ENCODE results near the gene ZDHHC13. TPM values are rescaled to one million over a fixed set of nuclear protein-coding genes. Genes with fewer than 3 reads are reported as not detected.

ZDHHC13 gene
- polyA plus RNA-seq, 1 donor from 2014 or later: 70.0 TPM

GRCh38 chr11:19164230-19164855, 47.4 kb downstream of the ZDHHC13 start:
- H3F3A ChIP-seq (ENCODE audit: insufficient read depth, low read length, poor library complexity, severe bottlenecking): no peaks in the 10 kb centered on the region
- no peak overlapping the region for H3K27ac ChIP-seq (ENCODE audit: low read length)
- no peaks in the 10 kb centered on the region for H3K9me3 ChIP-seq (ENCODE audit: low read length)
- no peaks in the 10 kb centered on the region for H3K9me2 ChIP-seq (ENCODE audit: insufficient read depth, low read length)
- H3K4me2 ChIP-seq (ENCODE audit: low read length): no peak overlapping the region
- no peaks in the 10 kb centered on the region for H3K79me2 ChIP-seq (replicated peaks; ENCODE audit: insufficient read depth, low read length)
- no peaks in the 10 kb centered on the region for H3K27me3 ChIP-seq (ENCODE audit: insufficient read depth, low read depth, low read length)
- no peak for TF ChIP-seq EP300 (conservative IDR thresholded peaks at IDR 0.05; ENCODE audit: poor library complexity, severe bottlenecking)
- no peak for TF ChIP-seq REST (IDR thresholded peaks at IDR 0.05; ENCODE audit: borderline replicate concordance)
- no peak for TF ChIP-seq SMC3 (conservative IDR thresholded peaks at IDR 0.05; ENCODE audit: poor library complexity)
- no peak overlapping the region for H3K4me3 ChIP-seq (ENCODE audit: low read length)
- no peaks in the 10 kb centered on the region for H4K20me1 ChIP-seq (ENCODE audit: insufficient read depth)
- peaks cover 12% of the 10 kb centered on the region for H3K36me3 ChIP-seq (ENCODE audit: insufficient read depth, low read length)
- no peak overlapping the region for H2AFZ ChIP-seq (ENCODE audit: low read depth, low read length)
- H3K9ac ChIP-seq (ENCODE audit: low read length): no peak overlapping the region

- H3K4me3 ChIP-seq (ENCODE audit: low read length): no peak overlapping the region
- no peak overlapping the region for H3K4me2 ChIP-seq (ENCODE audit: low read length)
- H3K9me2 ChIP-seq (ENCODE audit: insufficient read depth, low read length): no peaks in the 10 kb centered on the region
- no peaks in the 10 kb centered on the region for H3K9me3 ChIP-seq (ENCODE audit: low read length)
- H3K36me3 ChIP-seq (ENCODE audit: insufficient read depth, low read length): peaks cover 8% of the 10 kb centered on the region
- H4K20me1 ChIP-seq (ENCODE audit: insufficient read depth): no peaks in the 10 kb centered on the region
- H3K27ac ChIP-seq (ENCODE audit: low read length): no peak overlapping the region
- no peak overlapping the region for H2AFZ ChIP-seq (ENCODE audit: low read depth, low read length)
- H3K27me3 ChIP-seq (ENCODE audit: insufficient read depth, low read depth, low read length): no peaks in the 10 kb centered on the region
- TF ChIP-seq SMC3 (conservative IDR thresholded peaks at IDR 0.05; ENCODE audit: poor library complexity) (no peak), POLR2AphosphoS5 (IDR thresholded peaks at IDR 0.05) (no peak), TAF1 (IDR thresholded peaks at IDR 0.05; ENCODE audit: low read depth) (no peak), CTCF (IDR thresholded peaks at IDR 0.05; ENCODE audit: poor library complexity, severe bottlenecking) (no peak), EZH2 (IDR thresholded peaks at IDR 0.05; ENCODE audit: borderline replicate concordance, insufficient read depth, low read length, poor library complexity, severe bottlenecking) (no peak), REST (IDR thresholded peaks at IDR 0.05; ENCODE audit: borderline replicate concordance) (no peak), RAD21 (conservative IDR thresholded peaks at IDR 0.05) (no peak), MXI1 (conservative IDR thresholded peaks at IDR 0.05; ENCODE audit: poor library complexity, severe bottlenecking) (no peak), EP300 (conservative IDR thresholded peaks at IDR 0.05; ENCODE audit: poor library complexity, severe bottlenecking) (no peak)
- H3F3A ChIP-seq (ENCODE audit: insufficient read depth, low read length, poor library complexity, severe bottlenecking): no peaks in the 10 kb centered on the region
- H3K9ac ChIP-seq (ENCODE audit: low read length): no peak overlapping the region
- no peaks in the 10 kb centered on the region for H3K79me2 ChIP-seq (replicated peaks; ENCODE audit: insufficient read depth, low read length)
Measured at GRCh38 chr11:19164881-19165280, 47.9 kb downstream of the ZDHHC13 start.

Measured in neural cell (in vitro differentiated cells).